ENCODE measurements around the gene IDI2. TPM values are rescaled to one million over a fixed set of nuclear protein-coding genes. Genes with fewer than 3 reads are reported as not detected.
A peak's percentile ranks its signal among the peaks of the same experiment; 100 is the strongest.

The IDI2 gene
- total RNA-seq, 4 donors from 2014 or later = 43.7 to 204 (median 86.7) TPM

GRCh38 chr10:1045415-1045814, 19.8 kb upstream of the IDI2 start:
- in situ Hi-C loops (cut with MboI; ENCODE audit: low sequenced_read_pairs in 4 of 4) = no loop called here
- Histone ChIP-seq H3K27me3 (no peaks in the 10 kb centered on the region), H3K9me3 (no peaks in the 10 kb centered on the region), H3K4me1 (peaks cover 53 to 54% of the 10 kb centered on the region in 2 donors), H3K36me3 (peaks cover 0 to 30% of the 10 kb centered on the region in 2 donors), H3K4me3 (no peak overlapping the region), H3K27ac (peak overlapping the region; percentile 82 to 93 (median 90))
- intact Hi-C loops (cut with DNase I; ENCODE audit: low total_unique reads) = loop anchor here (5.0 to 10.0 kb wide), 4 partner anchors 173 to 533 kb away; partner anchors contain the start of gene DIP2C
- TF ChIP-seq CTCF (IDR thresholded peaks at IDR 0.05 in 4 of 5, conservative IDR thresholded peaks at IDR 0.05 in 1 of 5) (no peak), POLR2A (IDR thresholded peaks at IDR 0.05) (no peak)
- ATAC-seq = no peak
- DNase-seq = no peak

- Histone ChIP-seq H3K27me3 (no peaks in the 10 kb centered on the region), H3K4me3 (no peak overlapping the region), H3K4me1 (peaks cover 48 to 49% of the 10 kb centered on the region in 2 donors), H3K36me3 (peaks cover 0 to 34% of the 10 kb centered on the region in 2 donors), H3K27ac (peak overlapping the region; percentile 82 to 93 (median 90)), H3K9me3 (no peaks in the 10 kb centered on the region)
- ATAC-seq (no peak), DNase-seq (no peak)
- intact Hi-C loops (cut with DNase I; ENCODE audit: low total_unique reads) (loop anchor here (5.0 to 10.0 kb wide), 4 partner anchors 173 to 533 kb away; partner anchors contain the start of gene DIP2C), in situ Hi-C loops (cut with MboI; ENCODE audit: low sequenced_read_pairs in 4 of 4) (no loop called here)
- TF ChIP-seq CTCF (IDR thresholded peaks at IDR 0.05 in 4 of 5, conservative IDR thresholded peaks at IDR 0.05 in 1 of 5) (no peak), POLR2A (IDR thresholded peaks at IDR 0.05) (no peak)
Measured at GRCh38 chr10:1044964-1045363, 19.3 kb upstream of the IDI2 start.

GRCh38 chr10:1044146-1044545, 18.5 kb upstream of the IDI2 start:
- Histone ChIP-seq H3K9me3 (no peaks in the 10 kb centered on the region), H3K27ac (peak overlapping the region; percentile 82 to 93 (median 90)), H3K4me3 (peak overlapping the region in 2 of 4 donors; percentile 15 to 23), H3K27me3 (no peaks in the 10 kb centered on the region), H3K36me3 (peaks cover 0 to 34% of the 10 kb centered on the region in 2 donors), H3K4me1 (peaks cover 47 to 52% of the 10 kb centered on the region in 2 donors)
- in situ Hi-C loops (cut with MboI; ENCODE audit: low sequenced_read_pairs in 4 of 4) = no loop called here
- ATAC-seq (peak; percentile 38 to 47), DNase-seq (peak in 1 of 2 donors; percentile 55)
- intact Hi-C loops (cut with DNase I; ENCODE audit: low total_unique reads) = loop anchor here (10.0 kb wide), 2 partner anchors 359 to 419 kb away; partner anchors contain the start of gene DIP2C
- no peak for TF ChIP-seq CTCF (IDR thresholded peaks at IDR 0.05 in 4 of 5, conservative IDR thresholded peaks at IDR 0.05 in 1 of 5)
- no peak for TF ChIP-seq POLR2A (IDR thresholded peaks at IDR 0.05)

GRCh38 chr10:1043532-1043995, 17.9 kb upstream of the IDI2 start:
- H3K36me3 ChIP-seq = peaks cover 0 to 34% of the 10 kb centered on the region in 2 donors
- H3K27ac ChIP-seq = peak overlapping the region; percentile 82 to 93 (median 90)
- DNase-seq (peak in 1 of 2 donors; percentile 47), ATAC-seq (peak; percentile 18 to 31)
- intact Hi-C loops (cut with DNase I; ENCODE audit: low total_unique reads) = loop anchor here (10.0 kb wide), 2 partner anchors 359 to 419 kb away; partner anchors contain the start of gene DIP2C
- H3K4me1 ChIP-seq = peaks cover 47 to 52% of the 10 kb centered on the region in 2 donors
- H3K4me3 ChIP-seq = peak overlapping the region in 2 of 4 donors; percentile 15 to 23
- no peaks in the 10 kb centered on the region for H3K27me3 ChIP-seq
- H3K9me3 ChIP-seq = no peaks in the 10 kb centered on the region
- in situ Hi-C loops (cut with MboI; ENCODE audit: low sequenced_read_pairs in 4 of 4) = no loop called here
- TF ChIP-seq POLR2A (IDR thresholded peaks at IDR 0.05) = peak; percentile 15 to 61
- TF ChIP-seq CTCF (IDR thresholded peaks at IDR 0.05 in 4 of 5, conservative IDR thresholded peaks at IDR 0.05 in 1 of 5) = no peak
